HG02642 (cell line): ENCODE results near the gene PALM3.
"Not testable (repeated sequence)": the region's sequence is repeated elsewhere in the genome, so short reads cannot be mapped to it uniquely, and the experiment has no call there.

Experiments
- ATAC-seq: cut with Tn5 transposase; IDR thresholded peaks from one replicate; pipeline ENCODE4 v1.9.1; 2021; ENCODE audit warnings: mild to moderate bottlenecking; ENCODE audit not compliant: unreplicated experiment, poor library complexity

Gene PALM3

GRCh38 chr19:14035706-14036105 lies 26.2 kb downstream of the PALM3 start:
- ATAC-seq, result no peak

DNA sequence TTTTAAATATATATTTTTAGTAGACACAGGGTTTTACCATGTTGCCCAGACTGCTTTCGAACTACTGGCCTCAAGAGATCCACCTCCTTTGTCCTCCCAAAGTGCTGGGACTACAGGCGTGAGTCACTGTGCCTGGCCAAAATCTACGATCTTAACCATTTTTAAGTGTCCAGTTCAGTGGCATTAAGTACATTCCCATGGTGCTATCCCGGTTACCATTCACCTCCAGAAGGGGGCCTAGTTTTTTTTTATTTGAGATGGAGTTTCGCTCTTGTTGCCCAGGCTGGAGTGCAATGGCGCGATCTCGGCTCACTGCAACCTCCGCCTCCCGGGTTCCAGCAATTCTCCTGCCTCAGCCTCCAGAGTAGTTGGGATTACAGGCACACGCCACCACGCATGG lies 26.7 kb downstream of the PALM3 start:
- ATAC-seq, result not testable (repeated sequence)

DNA sequence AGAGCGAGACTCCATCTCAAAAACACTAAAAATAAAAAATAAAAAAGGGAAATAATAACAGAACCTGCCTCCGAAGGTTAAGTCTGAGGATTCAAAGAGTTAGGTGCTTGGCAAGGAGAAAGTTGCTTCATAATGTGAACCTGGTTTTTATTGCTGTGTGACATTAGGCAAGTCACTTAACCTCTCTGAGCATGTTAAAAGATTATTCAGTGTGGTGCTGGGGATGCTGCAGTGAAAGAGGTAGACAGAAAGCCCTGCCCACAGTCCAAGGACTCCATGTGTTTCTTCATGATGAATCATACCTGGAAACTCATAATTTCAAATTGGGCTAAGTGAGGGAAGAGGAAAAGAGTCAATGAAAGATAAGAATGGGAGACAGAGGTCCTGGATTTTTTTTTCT lies 27.9 kb downstream of the PALM3 start:
- ATAC-seq, result no peak

GRCh38 chr19:14031719-14032480 lies 30.0 kb downstream of the PALM3 start, which contains the start of gene IL27RA:
Gene IL27RA, plus strand, starts transcription at chr19:14031762. Its CDS starts 111 bp downstream, at chr19:14031873.
- peak; percentile 65 for ATAC-seq

DNA sequence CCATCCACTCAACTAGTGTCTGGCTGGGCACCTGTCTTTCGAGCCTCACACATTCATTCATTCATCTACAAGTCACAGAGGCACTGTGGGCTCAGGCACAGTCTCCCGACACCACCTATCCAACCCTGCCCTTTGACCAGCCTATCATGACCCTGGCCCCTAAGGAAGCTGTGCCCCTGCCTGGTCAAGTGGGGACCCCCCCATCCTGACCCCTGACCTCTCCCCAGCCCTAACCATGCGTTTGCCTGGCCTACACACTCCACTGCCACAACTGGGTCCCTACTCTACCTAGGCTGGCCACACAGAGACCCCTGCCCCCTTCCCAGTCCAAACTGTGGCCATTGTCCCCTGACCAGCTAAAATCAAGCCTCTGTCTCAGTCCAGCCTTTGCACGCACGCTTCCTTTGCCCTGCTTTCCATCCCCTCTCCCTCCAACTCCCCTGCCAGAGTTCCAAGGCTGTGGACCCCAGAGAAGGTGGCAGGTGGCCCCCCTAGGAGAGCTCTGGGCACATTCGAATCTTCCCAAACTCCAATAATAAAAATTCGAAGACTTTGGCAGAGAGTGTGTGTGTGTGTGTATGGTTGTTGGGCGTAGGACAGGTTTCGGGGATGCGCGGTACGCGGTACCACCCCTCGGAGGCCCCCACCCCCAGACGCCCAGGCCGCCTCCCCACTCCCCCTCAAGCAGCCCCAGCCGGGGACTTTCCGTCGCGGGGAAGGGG lies 30.7 kb downstream of the PALM3 start:
- ATAC-seq, result no peak

DNA sequence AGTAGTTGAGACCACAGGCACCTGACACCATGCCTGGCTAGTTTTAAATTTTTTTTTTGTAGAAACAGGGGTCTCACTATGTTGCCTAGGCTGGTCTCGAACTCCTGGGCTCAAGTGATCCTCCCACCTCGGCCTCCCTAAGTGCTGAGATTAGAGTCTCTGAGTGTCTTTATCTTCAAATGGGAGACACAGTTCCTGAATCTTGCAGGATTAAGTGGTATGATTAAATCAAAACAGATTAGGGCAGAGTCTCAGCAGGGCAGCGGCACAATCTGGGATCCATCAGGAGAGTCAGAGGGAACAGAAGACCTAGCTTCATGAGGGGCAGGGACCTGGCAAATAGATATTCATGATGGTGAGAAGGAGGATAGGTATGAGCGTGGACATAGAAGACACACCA lies 33.0 kb downstream of the PALM3 start:
- ATAC-seq, result no peak

DNA sequence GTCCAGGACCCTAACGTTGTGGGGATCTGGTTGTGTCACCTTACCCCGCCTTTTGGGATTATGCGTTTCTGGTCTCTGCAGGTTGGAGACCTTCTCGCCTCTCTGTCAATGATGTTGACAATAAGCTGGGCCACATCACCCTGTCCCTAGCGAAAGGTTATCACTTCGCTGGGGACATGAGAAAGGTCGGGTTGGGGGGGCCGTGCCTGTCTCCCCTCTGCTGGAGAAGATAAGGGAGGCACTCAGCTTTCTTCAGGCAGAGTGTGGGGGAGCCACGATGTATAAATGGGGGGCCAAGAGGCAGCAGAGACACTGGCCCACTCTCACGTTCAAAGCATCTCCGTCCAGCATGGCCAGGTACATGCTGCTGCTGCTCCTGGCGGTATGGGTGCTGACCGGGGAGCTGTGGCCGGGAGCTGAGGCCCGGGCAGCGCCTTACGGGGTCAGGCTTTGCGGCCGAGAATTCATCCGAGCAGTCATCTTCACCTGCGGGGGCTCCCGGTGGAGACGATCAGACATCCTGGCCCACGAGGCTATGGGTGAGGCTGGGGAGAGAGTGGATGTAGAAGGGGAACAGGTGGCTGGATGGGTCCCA lies 33.9 kb downstream of the PALM3 start, which contains the start of gene RLN3:
Gene RLN3, plus strand, starts transcription at position 293 of the 595 bp plus-strand sequence. Its CDS starts 57 bp downstream, at position 350.
- no peak for ATAC-seq

DNA sequence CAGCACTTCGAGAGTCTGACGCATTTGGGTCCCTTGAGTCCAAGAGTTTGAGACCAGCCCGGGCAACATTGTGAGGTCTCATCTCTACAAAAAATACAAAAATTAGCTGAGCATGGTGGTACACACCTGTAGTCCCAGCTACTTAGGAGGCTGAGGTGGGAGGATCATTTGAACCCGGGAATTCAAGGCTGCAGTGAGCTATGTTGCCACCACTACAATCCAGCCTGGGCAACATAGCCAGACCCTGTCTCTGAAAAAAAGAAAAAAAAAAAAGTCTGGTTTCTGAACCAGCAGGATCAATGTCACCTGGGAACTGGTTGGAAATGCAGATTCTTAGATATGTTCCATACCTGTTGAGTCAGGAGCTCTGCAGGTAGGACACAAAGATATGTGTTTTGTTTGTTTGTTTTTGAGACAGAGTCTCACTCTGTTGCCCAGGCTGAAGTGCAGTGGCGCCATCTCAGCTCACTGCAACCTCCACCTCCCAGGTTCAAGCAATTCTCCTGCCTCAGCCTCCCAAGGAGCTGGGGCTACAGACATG lies 35.2 kb downstream of the PALM3 start:
- ATAC-seq, result not testable (repeated sequence)

GRCh38 chr19:14023404-14024235 lies 38.3 kb downstream of the PALM3 start:
- no peak for ATAC-seq

- ATAC-seq, result no peak
Observed at GRCh38 chr19:14022469-14022868, 39.4 kb downstream of the PALM3 start.

DNA sequence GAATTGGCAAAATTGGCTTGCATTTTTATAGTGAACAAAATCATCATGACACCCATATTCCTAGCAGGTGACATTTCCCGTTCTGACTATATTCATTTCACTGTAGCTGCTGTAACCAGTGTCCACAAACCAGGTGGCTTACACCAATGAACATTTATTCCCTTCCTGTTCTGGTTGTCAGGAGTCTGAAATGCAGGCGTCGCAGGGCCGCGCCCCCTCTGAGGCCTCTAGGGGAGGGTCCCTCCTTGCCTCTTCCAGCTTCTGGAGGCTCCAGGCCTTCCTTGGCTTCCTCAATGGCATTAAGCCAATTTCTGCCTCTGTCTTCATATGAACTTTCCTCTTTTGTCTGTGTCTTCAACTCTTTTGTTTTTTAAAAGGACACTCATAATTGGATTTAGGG lies 40.4 kb downstream of the PALM3 start:
- ATAC-seq, result no peak

DNA sequence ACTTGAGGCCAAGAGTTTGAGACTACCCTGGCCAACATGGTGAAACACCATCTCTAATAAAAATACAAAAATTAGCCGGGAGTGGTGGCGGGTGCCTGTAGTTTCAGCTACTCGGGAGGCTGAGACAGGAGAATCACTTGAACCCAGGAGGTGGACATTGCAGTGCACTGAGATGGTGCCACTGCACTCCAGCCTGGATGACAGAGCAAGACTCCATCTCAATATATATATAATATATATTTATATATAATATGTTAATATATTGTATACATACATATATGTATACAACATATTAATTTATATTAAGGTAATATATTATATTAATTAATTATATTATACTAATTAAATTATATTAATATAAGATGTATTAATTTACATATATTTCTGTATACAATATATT lies 42.1 kb downstream of the PALM3 start:
- not testable (repeated sequence) for ATAC-seq

DNA sequence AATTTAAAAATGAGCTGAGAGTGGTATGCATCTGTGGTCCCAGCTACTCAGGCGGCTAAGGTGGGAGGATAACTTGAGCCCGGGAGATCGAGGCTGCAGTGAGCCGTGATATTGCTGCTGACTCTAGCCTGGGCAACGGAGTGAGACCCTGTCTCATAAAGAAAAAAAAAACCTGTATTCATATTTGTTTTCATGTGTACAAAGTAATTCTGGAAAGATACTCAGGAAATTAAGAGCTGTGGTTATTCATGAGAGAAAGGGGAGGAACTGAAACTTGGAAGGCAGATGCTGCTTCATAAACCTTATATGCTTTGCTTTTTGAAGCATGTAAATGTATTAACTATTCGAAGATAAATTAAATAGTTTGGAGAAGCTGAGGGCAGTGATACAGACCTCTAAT lies 42.8 kb downstream of the PALM3 start:
- ATAC-seq, result no peak

- ATAC-seq, result peak; percentile 86
Observed at GRCh38 chr19:14015524-14016035, 46.3 kb downstream of the PALM3 start.

DNA sequence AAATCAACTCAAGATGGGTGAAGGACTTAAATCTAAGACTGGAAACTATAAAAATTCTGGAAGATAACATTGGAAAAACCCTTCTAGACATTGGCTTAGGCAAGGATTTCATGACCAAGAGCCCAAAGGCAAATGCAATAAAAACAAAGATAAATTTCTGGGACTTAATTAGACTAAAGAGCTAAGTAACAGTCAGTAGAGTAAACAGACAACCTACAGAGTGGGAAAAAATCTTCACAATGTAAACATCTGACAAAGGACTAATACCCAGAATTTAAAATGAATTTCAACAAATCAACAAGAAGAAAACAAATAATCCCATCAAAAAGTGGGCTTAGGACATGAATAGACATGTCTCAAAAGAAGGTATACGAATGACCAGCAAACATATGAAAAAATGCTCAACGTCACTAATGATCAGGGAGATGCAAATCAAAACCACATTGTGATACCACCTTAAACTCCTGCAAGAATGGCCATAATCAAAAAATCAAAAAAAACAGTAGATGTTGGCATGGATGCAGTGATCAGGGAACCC lies 49.4 kb downstream of the PALM3 start:
- ATAC-seq, result no peak

- ATAC-seq, result peak; percentile 46
Observed at GRCh38 chr19:14006766-14007562, 54.9 kb downstream of the PALM3 start.

- ATAC-seq, result peak; percentile 78
Observed at GRCh38 chr19:14006085-14006765, 55.7 kb downstream of the PALM3 start, which contains the start of gene RFX1. Gene RFX1, minus strand, starts transcription at chr19:14006320. Its CDS starts 12,477 bp downstream, at chr19:13993843.
